GM12878 (cell line): ENCODE data around the gene HCFC1R1. TPM values are rescaled to one million over a fixed set of nuclear protein-coding genes. Genes with fewer than 3 reads are reported as not detected.

Source experiments
- ATAC-seq: fragments of 200-7000 bp; cut with Tn5 transposase; 3 replicates; pipeline ENCODE4 v1.9.1; 2020; ENCODE audit warnings: mild to moderate bottlenecking, moderate library complexity
- BruUV-seq: library from RNA; stranded (reverse); fragments of 400-500 nt; replicated peaks from 2 replicates; lab custom pipeline; 2021; lab: Mats Ljungman, UMichigan
- CTCF ChIA-PET: fragments of 300-600 bp; sonication (Branson Sonifier 250); formaldehyde crosslinking; extraction: SDS; loops from one replicate; lab custom pipeline; 2021; ENCODE audit warnings: inconsistent platforms; lab: Yijun Ruan, JAX
- POLR2A ChIA-PET: fragments of 350-600 bp; formaldehyde crosslinking; extraction: SDS; loops from one replicate; lab custom pipeline; 2021; ENCODE audit warnings: inconsistent platforms; lab: Charles Lee
- RAD21 ChIA-PET: fragments of 300-600 bp; sonication (Branson Sonifier 250); formaldehyde crosslinking; loops from one replicate; lab custom pipeline; 2023; ENCODE audit warnings: antibody characterized with exemption; ENCODE audit not compliant: unreplicated experiment; lab: Charles Lee
- SMC1A ChIA-PET: fragments of 300-600 bp; sonication (Branson Sonifier 250); formaldehyde crosslinking; loops from one replicate; lab custom pipeline; 2023; ENCODE audit not compliant: unreplicated experiment, uncharacterized antibody; lab: Charles Lee
- DNase-seq: peaks from one replicate; pipeline ENCODE4 v3.0.0-alpha.2; 2011; ENCODE audit warnings: low read depth, low spot score
- FAIRE-seq: peaks from 3 replicates; lab custom pipeline; 2011; peaks lifted over from hg19 to GRCh38; lab: Jason Lieb, UNC
- H2AFZ ChIP-seq: 2 replicates; pipeline ENCODE4 v1.6.0; 2011; ENCODE audit warnings: low read depth, low read length, control low read depth; ENCODE audit not compliant: control insufficient read depth
- H3K27ac ChIP-seq: 2 replicates; pipeline ENCODE4 v1.5.1; 2011; ENCODE audit warnings: control low read depth; ENCODE audit not compliant: control insufficient read depth, insufficient read depth
- H3K27me3 ChIP-seq, 2 experiments: replicated peaks in 1 of 2; 2 replicates each; pipeline versions ENCODE4 v1.6.0 to v1.6.1; 2011; ENCODE audit warnings: low read length in 1 of 2; ENCODE audit not compliant: control insufficient read depth in 2 of 2, insufficient read depth in 2 of 2
- H3K36me3 ChIP-seq, 2 experiments: 2 replicates each; pipeline ENCODE4 v1.5.1; 2011; ENCODE audit warnings: low read length in 1 of 2; ENCODE audit not compliant: control insufficient read depth in 2 of 2, insufficient read depth in 2 of 2
- H3K4me1 ChIP-seq: 2 replicates; pipeline ENCODE4 v1.6.1; 2011; ENCODE audit warnings: mild to moderate bottlenecking, low read length, moderate library complexity, mixed read lengths; ENCODE audit not compliant: control insufficient read depth, insufficient read depth
- H3K4me2 ChIP-seq: 2 replicates; pipeline ENCODE4 v1.6.0; 2011; ENCODE audit warnings: control low read depth; ENCODE audit not compliant: control insufficient read depth, insufficient read depth
- H3K4me3 ChIP-seq: fragments of 200-600 bp; sonication (generic); 2 replicates; pipeline ENCODE4 v1.5.1; 2016
- H3K79me2 ChIP-seq: 2 replicates; pipeline ENCODE4 v1.6.0; 2011; ENCODE audit warnings: low read length; ENCODE audit not compliant: control insufficient read depth, insufficient read depth
- H3K9ac ChIP-seq: 2 replicates; pipeline ENCODE4 v1.8.0; 2011; ENCODE audit warnings: low read length, control low read depth, mixed read lengths; ENCODE audit not compliant: control insufficient read depth, insufficient read depth
- H3K9me3 ChIP-seq: replicated peaks from 3 replicates; pipeline ENCODE4 v1.5.1; 2011; ENCODE audit warnings: mild to moderate bottlenecking, low read length; ENCODE audit not compliant: control insufficient read depth, insufficient read depth
- H4K20me1 ChIP-seq: 2 replicates; pipeline ENCODE4 v1.6.0; 2011; ENCODE audit not compliant: control insufficient read depth, insufficient read depth
- BHLHE40 ChIP-seq, 2 experiments: fragments of 450-650 bp in 1 of 2; IDR thresholded peaks; 2 replicates each; pipeline ENCODE4 v1.6.1; 2011 to 2017; ENCODE audit warnings: low read depth in 2 of 2, borderline replicate concordance in 1 of 2, improper control_type of control experiment in 1 of 2, low read length in 1 of 2, mild to moderate bottlenecking in 1 of 2
- MTA2 ChIP-seq: fragments of 450-650 bp; IDR thresholded peaks from 2 replicates; pipeline ENCODE4 v1.6.1; 2016; ENCODE audit warnings: low read depth, mild to moderate bottlenecking, moderate library complexity
- MYB ChIP-seq: fragments of 150-350 bp; IDR thresholded peaks from 2 replicates; pipeline ENCODE4 v1.6.1; 2014; ENCODE audit warnings: mild to moderate bottlenecking, low read depth, low read length, borderline replicate concordance
- POLR2AphosphoS5 ChIP-seq: IDR thresholded peaks from 2 replicates; pipeline ENCODE4 v1.6.1; 2011; ENCODE audit warnings: mild to moderate bottlenecking, low read length, inconsistent platforms
- ZNF622 ChIP-seq: fragments of 450-650 bp; IDR thresholded peaks from 2 replicates; pipeline ENCODE4 v1.6.1; 2017; ENCODE audit warnings: mild to moderate bottlenecking, inconsistent platforms
- WGBS: methylation state at CpG from one replicate; pipeline ENCODE4 v1.1.6; 2016; ENCODE audit warnings: low lambda C conversion rate; ENCODE audit not compliant: insufficient replicate concordance, insufficient coverage; ENCODE audit errors: missing lambda C conversion rate; 5-methylcytosine and 5-hydroxymethylcytosine counted together
- in situ Hi-C: fragments of 300-500 bp; cut with MboI; formaldehyde crosslinking; loops from 9 replicates; pipeline ENCODE4 v1.14.3; 2018; ENCODE audit warnings: mixed read lengths
- intact Hi-C: fragments of 100-400 bp; cut with micrococcal nuclease; formaldehyde crosslinking; loops from one replicate; pipeline ENCODE4 v1.14.2; 2022; ENCODE audit not compliant: unreplicated experiment
- polyA plus RNA-seq, 11 experiments: library from polyadenylated mRNA; depleted of rRNA in 4 of 11; unstranded in 6 of 11; stranded (reverse) in 5 of 11; fragments of >200 nt; fragmentation: Nextera tagmentation in 4 of 11; fragmentation: Illumina TruSeq in 1 of 11; extraction: Ambion mirVana in 4 of 11; extraction: Trizol in 1 of 11; gene quantifications; 1 replicate in 1 of 11; 2 replicates in 10 of 11; pipeline versions ENCODE4 v1.2.1 to v1.2.3, GENCODE V29; 2011 to 2016; ENCODE audit warnings: inconsistent platforms in 2 of 11, missing spikeins in 2 of 11, low read depth in 1 of 11
- total RNA-seq, 4 experiments: library from RNA; depleted of rRNA in 3 of 4; stranded (reverse); fragments of >200 nt in 3 of 4; fragmentation: Illumina TruSeq in 1 of 4; extraction: Trizol in 1 of 4; gene quantifications; 2 replicates each; pipeline versions ENCODE4 v1.2.1 to v1.2.3, GENCODE V29; 2013 to 2021
- TF ChIP-seq, protein P1 (sequence below): fragments of 450-650 bp; IDR thresholded peaks from 2 replicates; pipeline ENCODE4 v1.6.1; 2017; ENCODE audit warnings: mild to moderate bottlenecking, moderate library complexity
- TF ChIP-seq, protein P2 (sequence below): fragments of 450-650 bp; formaldehyde crosslinking; IDR thresholded peaks from 2 replicates; pipeline ENCODE4 v1.5.0; 2022; ENCODE audit warnings: mild to moderate bottlenecking, missing genetic modification characterization

The HCFC1R1 gene
- total and polyA plus RNA-seq, 10 of the 15 experiments (the other 5 are each of a cell fraction or from before 2014, with no cell fraction given), result 2.8 to 42.5 (median 20.4) TPM

DNA sequence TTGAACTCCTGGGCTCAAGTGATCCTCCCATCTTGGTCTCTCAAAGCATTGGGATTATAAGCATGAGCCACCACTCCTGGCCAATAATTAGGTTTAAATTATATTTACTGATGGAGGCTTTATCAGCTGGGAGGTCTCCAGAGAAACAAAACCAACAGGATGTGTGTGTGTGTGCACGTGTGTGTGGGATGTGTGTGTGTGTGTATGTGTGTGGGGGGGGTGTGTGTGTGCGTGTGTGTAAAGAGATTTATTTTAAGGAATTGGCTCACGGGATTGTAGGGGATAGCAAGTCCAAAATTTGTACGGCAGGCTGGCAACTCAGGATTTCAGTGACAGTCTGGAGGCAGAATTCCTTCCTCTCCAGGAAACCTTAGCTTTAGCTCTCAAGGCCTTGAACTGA, 27.3 kb upstream of the HCFC1R1 start:
- ChIA-PET RAD21 (no interaction called here), CTCF (interaction anchor here (0.6 to 5.6 kb wide), 4 partner anchors 8 to 349 kb away, joined by 3 to 28 read pairs (median 14); no protein-coding TSS in a partner anchor), SMC1A (no interaction called here), POLR2A (no interaction called here)
- Histone ChIP-seq H3K79me2 (no peaks in the 10 kb centered on the region), H3K27ac (no peak overlapping the region), H3K4me2 (no peak overlapping the region), H3K4me3 (no peak overlapping the region), H3K36me3 (no peaks in the 10 kb centered on the region), H3K9me3 (no peaks in the 10 kb centered on the region), H3K27me3 (no peaks in the 10 kb centered on the region; a peak in 2 of 4 replicates), H3K9ac (no peak overlapping the region), H2AFZ (no peak overlapping the region), H3K4me1 (peaks cover 8% of the 10 kb centered on the region), H4K20me1 (no peaks in the 10 kb centered on the region)
- in situ Hi-C loops, result no loop called here
- intact Hi-C loops, result no loop called here
- ATAC-seq (no peak), FAIRE-seq (no peak), DNase-seq (no peak)
- no peak for TF ChIP-seq POLR2AphosphoS5
- TF ChIP-seq, protein P1, sequence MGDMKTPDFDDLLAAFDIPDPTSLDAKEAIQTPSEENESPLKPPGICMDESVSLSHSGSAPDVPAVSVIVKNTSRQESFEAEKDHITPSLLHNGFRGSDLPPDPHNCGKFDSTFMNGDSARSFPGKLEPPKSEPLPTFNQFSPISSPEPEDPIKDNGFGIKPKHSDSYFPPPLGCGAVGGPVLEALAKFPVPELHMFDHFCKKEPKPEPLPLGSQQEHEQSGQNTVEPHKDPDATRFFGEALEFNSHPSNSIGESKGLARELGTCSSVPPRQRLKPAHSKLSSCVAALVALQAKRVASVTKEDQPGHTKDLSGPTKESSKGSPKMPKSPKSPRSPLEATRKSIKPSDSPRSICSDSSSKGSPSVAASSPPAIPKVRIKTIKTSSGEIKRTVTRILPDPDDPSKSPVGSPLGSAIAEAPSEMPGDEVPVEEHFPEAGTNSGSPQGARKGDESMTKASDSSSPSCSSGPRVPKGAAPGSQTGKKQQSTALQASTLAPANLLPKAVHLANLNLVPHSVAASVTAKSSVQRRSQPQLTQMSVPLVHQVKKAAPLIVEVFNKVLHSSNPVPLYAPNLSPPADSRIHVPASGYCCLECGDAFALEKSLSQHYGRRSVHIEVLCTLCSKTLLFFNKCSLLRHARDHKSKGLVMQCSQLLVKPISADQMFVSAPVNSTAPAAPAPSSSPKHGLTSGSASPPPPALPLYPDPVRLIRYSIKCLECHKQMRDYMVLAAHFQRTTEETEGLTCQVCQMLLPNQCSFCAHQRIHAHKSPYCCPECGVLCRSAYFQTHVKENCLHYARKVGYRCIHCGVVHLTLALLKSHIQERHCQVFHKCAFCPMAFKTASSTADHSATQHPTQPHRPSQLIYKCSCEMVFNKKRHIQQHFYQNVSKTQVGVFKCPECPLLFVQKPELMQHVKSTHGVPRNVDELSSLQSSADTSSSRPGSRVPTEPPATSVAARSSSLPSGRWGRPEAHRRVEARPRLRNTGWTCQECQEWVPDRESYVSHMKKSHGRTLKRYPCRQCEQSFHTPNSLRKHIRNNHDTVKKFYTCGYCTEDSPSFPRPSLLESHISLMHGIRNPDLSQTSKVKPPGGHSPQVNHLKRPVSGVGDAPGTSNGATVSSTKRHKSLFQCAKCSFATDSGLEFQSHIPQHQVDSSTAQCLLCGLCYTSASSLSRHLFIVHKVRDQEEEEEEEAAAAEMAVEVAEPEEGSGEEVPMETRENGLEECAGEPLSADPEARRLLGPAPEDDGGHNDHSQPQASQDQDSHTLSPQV, result no peak
- no peak for TF ChIP-seq ZNF622
- no peak for TF ChIP-seq MYB
- no peak for TF ChIP-seq MTA2
- TF ChIP-seq, protein P2, sequence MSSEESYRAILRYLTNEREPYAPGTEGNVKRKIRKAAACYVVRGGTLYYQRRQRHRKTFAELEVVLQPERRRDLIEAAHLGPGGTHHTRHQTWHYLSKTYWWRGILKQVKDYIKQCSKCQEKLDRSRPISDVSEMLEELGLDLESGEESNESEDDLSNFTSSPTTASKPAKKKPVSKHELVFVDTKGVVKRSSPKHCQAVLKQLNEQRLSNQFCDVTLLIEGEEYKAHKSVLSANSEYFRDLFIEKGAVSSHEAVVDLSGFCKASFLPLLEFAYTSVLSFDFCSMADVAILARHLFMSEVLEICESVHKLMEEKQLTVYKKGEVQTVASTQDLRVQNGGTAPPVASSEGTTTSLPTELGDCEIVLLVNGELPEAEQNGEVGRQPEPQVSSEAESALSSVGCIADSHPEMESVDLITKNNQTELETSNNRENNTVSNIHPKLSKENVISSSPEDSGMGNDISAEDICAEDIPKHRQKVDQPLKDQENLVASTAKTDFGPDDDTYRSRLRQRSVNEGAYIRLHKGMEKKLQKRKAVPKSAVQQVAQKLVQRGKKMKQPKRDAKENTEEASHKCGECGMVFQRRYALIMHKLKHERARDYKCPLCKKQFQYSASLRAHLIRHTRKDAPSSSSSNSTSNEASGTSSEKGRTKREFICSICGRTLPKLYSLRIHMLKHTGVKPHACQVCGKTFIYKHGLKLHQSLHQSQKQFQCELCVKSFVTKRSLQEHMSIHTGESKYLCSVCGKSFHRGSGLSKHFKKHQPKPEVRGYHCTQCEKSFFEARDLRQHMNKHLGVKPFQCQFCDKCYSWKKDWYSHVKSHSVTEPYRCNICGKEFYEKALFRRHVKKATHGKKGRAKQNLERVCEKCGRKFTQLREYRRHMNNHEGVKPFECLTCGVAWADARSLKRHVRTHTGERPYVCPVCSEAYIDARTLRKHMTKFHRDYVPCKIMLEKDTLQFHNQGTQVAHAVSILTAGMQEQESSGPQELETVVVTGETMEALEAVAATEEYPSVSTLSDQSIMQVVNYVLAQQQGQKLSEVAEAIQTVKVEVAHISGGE (CRISPR knock-in tag), result no peak
- no peak for TF ChIP-seq BHLHE40 (IDR thresholded peaks at IDR 0.05; ENCODE audit: borderline replicate concordance in 1 of 2, low read depth in 2 of 2, low read length in 1 of 2)
- BruUV-seq, result no TSS peak
- WGBS, result 44% methylated on average over 4 of the region's 4 CpGs
